ENCODE measurements around the gene PRKAR2B. TPM values are rescaled to one million over a fixed set of nuclear protein-coding genes. Genes with fewer than 3 reads are reported as not detected.
"Not testable (repeated sequence)": the region's sequence is repeated elsewhere in the genome, so short reads cannot be mapped to it uniquely, and the experiment has no call there.

The PRKAR2B gene
- total RNA-seq, 4 donors from 2014 or later: 17.5 to 30.5 (median 22.9) TPM

DNA sequence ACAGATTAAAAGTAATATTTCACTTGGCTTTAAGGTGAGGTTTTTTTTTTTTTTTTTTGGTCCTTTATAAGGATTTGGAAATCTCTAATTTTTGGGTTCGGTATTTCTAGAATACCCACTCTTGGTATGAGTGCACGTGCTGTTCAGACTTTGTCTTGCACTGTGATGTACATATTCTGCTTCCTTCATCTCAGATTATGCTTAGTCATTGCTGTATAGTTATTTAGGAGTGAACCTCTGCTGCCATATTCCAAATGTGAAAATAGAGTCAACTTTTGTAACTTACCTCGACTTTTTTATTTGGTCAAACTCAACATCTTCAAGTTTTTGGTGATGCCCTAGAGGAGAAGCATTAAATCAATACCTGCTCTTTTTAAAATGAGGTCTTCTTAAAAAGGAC lies 84.2 kb downstream of the PRKAR2B start:
- Histone ChIP-seq H3K4me3 (no peak overlapping the region), H3K36me3 (no peaks in the 10 kb centered on the region), H3K27ac (no peak overlapping the region), H3K27me3 (no peaks in the 10 kb centered on the region), H3K4me1 (no peaks in the 10 kb centered on the region), H3K9me3 (no peaks in the 10 kb centered on the region)
- intact Hi-C loops (cut with DNase I; ENCODE audit: low total_unique reads): no loop called here
- no peak for DNase-seq
- TF ChIP-seq, protein P1, sequence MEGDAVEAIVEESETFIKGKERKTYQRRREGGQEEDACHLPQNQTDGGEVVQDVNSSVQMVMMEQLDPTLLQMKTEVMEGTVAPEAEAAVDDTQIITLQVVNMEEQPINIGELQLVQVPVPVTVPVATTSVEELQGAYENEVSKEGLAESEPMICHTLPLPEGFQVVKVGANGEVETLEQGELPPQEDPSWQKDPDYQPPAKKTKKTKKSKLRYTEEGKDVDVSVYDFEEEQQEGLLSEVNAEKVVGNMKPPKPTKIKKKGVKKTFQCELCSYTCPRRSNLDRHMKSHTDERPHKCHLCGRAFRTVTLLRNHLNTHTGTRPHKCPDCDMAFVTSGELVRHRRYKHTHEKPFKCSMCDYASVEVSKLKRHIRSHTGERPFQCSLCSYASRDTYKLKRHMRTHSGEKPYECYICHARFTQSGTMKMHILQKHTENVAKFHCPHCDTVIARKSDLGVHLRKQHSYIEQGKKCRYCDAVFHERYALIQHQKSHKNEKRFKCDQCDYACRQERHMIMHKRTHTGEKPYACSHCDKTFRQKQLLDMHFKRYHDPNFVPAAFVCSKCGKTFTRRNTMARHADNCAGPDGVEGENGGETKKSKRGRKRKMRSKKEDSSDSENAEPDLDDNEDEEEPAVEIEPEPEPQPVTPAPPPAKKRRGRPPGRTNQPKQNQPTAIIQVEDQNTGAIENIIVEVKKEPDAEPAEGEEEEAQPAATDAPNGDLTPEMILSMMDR (IDR thresholded peaks at IDR 0.05): no peak
- no peak for TF ChIP-seq POLR2A (IDR thresholded peaks at IDR 0.05)

DNA sequence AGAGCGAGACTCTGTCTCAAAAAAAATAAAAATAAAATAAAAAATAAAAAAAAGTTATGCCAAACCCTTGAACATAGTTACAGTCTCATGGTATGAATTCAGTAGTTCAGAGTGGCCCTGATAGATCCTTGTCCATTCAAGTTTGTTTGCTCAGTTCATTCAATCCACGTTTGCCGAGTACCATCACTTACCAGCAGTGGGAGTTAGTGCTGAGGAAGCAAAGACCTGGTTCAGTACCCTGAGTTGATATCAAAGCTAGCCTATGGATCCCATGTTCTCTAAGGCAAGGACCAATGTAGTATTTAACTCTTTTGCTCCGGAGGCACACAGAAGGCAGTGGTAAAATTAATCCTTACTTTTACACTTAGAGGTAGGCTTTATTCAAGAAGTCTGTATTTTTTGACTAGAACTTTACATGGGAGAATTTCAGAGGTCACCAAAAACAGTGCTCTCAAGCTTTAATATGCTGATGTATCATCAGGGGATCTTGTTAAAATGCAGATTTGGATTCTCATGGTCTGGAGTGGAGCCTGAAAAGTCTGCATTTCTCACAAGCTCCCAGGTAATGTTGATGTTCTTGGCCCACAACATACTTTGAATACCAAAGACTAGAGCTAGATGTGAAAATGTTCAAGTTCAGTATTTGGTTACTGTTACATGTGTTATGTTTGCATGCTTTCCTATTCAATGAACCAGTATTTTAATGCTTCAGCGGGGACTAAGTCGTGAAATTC lies 86.1 kb downstream of the PRKAR2B start:
- no peaks in the 10 kb centered on the region for H3K9me3 ChIP-seq
- H3K36me3 ChIP-seq: no peaks in the 10 kb centered on the region
- no peak overlapping the region for H3K4me3 ChIP-seq
- H3K27me3 ChIP-seq: no peaks in the 10 kb centered on the region
- TF ChIP-seq, protein P1 (IDR thresholded peaks at IDR 0.05): no peak
- TF ChIP-seq POLR2A (IDR thresholded peaks at IDR 0.05): no peak
- no peak for DNase-seq
- H3K27ac ChIP-seq: no peak overlapping the region
- intact Hi-C loops (cut with DNase I; ENCODE audit: low total_unique reads): no loop called here
- H3K4me1 ChIP-seq: no peaks in the 10 kb centered on the region

DNA sequence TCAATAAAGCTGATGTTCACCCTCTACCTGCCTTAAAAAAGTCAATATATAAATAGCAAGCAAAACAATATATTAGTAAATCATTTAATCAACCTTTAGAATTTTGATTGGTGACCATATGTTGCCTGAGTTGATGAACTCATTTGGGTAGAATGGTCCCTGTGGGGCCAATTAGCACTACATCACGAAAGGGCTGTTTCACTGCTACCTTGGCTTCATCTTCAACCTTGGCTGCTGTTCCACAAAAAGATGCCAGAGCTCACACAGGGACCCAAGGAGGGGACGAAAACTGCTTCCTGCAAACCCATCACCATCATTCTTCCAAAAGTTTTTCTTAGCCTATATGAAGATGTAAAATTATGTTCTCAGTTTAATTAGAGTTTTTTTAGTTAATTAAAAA lies 88.9 kb downstream of the PRKAR2B start:
- no peaks in the 10 kb centered on the region for H3K9me3 ChIP-seq
- no peak overlapping the region for H3K4me3 ChIP-seq
- TF ChIP-seq POLR2A (IDR thresholded peaks at IDR 0.05): no peak
- no peak for DNase-seq
- H3K27ac ChIP-seq: no peak overlapping the region
- H3K27me3 ChIP-seq: no peaks in the 10 kb centered on the region
- no peaks in the 10 kb centered on the region for H3K36me3 ChIP-seq
- intact Hi-C loops (cut with DNase I; ENCODE audit: low total_unique reads): no loop called here
- H3K4me1 ChIP-seq: no peaks in the 10 kb centered on the region

DNA sequence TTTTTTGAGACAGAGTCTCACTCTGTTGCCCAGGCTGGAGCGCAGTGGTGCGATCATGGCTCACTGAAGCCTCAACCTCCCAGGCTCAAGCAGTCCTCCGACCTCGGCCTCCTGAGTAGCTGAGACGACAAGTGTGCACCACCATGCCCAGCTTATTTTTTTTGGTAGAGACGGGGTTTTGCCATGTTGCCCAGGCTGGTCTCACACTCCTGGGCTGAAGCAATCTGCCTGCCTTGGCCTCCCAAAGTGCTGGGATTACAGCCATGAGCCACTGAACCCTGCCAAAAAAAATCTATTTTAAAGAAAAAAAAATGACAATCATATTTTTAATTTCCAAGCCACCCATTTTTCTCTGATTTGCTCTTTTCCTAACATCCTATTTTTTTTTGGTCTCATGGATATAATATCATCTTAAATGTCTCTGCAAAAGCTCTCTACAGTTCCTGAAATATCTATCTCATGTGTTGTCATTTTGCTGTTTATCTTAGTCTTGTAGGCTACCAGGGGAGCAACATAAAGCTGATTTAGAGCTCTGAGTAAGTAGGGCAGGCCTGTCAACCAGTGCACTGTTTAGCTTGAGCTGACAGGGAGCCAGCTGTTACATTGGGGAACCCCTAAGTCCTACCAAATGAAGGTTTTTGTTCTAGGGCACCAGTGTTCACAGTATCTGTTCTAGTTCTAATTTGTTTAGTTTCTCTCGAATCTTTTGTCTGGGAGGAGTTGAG lies 94.4 kb downstream of the PRKAR2B start:
- Histone ChIP-seq H3K9me3 (no peaks in the 10 kb centered on the region), H3K36me3 (no peaks in the 10 kb centered on the region), H3K27ac (no peak overlapping the region), H3K4me3 (no peak overlapping the region), H3K27me3 (no peaks in the 10 kb centered on the region), H3K4me1 (no peaks in the 10 kb centered on the region)
- intact Hi-C loops (cut with DNase I; ENCODE audit: low total_unique reads): no loop called here
- TF ChIP-seq, protein P1 (IDR thresholded peaks at IDR 0.05): no peak
- TF ChIP-seq POLR2A (IDR thresholded peaks at IDR 0.05): no peak
- DNase-seq: no peak

DNA sequence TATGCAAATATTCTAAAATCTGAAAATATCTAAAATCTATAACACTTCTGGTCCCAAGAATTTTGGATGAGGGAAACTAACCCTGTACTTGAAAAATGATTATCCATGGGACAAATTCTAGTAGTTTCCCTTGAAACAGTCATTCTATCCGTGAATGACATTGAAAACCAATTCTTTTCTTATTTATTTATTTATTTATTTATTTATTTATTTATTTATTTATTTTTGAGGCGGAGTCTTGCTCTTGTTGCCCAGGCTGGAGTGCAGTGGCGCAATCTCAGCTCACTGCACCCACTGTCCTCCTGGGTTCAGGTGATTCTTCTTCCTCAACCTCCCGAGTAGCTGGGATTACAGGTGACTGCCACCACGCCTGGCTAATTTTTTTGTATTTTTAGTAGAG lies 99.4 kb downstream of the PRKAR2B start:
- intact Hi-C loops (cut with DNase I; ENCODE audit: low total_unique reads): not testable (repeated sequence)

DNA sequence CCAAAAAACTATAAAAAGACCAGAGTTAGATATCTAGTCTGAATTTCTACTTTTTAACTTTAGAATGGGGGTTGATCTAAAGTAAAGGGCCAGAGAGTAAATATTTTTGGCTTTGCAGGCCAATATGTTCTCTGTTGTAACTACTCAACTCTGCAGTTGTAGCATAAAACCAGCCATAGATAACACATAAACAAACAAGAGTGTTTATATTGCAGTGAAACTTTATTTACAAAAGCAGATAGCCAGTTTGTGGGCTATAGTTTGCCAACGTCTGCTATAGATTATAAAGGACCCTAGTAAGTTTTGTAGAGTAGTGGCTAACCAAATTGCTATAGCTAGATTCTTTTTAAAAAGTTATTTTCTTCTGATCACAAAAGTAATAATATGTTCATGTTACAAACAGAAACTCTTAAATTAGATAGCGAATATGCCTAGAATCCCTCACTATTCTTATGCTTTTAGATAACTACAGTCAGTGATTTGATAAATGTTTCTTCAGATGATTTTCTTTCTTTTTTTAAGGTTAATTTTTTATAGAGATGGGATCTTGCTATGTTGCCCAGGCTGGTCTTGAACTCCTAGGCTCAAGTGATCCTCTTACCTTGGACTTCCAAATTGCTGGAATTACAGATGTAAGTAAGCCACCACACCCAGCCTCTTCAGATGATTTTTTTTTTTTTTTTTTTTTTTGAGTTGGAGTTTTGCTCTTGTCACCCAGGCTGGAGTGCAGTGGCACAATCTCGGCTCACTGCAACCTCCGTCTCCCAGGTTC lies 100.7 kb downstream of the PRKAR2B start:
- DNase-seq: no peak
- no peak for TF ChIP-seq POLR2A (IDR thresholded peaks at IDR 0.05)
- TF ChIP-seq, protein P1 (IDR thresholded peaks at IDR 0.05): no peak
- Histone ChIP-seq H3K4me1 (no peaks in the 10 kb centered on the region), H3K4me3 (no peak overlapping the region), H3K27me3 (no peaks in the 10 kb centered on the region), H3K27ac (no peak overlapping the region), H3K9me3 (no peaks in the 10 kb centered on the region), H3K36me3 (no peaks in the 10 kb centered on the region)
- intact Hi-C loops (cut with DNase I; ENCODE audit: low total_unique reads): no loop called here

More for the DNA sequence above, 99.4 kb downstream of the PRKAR2B start:
- H3K4me1 ChIP-seq, H3K9me3 ChIP-seq, DNase-seq, H3K4me3 ChIP-seq, H3K27ac ChIP-seq, H3K36me3 ChIP-seq, H3K27me3 ChIP-seq: not testable (repeated sequence)

All from uterus (tissue), 4 donors.